Astrocyte (in vitro differentiated cells and primary cell): Measurements from ENCODE around the gene HNF4A. TPM values are rescaled to one million over a fixed set of nuclear protein-coding genes. Genes with fewer than 3 reads are reported as not detected.

Experiments used
- DNase-seq: peaks from one replicate; pipeline ENCODE4 v3.0.0-alpha.2; 2010; ENCODE audit warnings: low read depth
- FAIRE-seq: peaks from 2 replicates; lab custom pipeline; 2011; peaks lifted over from hg19 to GRCh38; lab: Jason Lieb, UNC
- H2AFZ ChIP-seq: 2 replicates; pipeline ENCODE4 v1.6.0; 2012; ENCODE audit warnings: low read depth, low read length, inconsistent platforms
- H3K27ac ChIP-seq: 2 replicates; pipeline ENCODE4 v1.5.1; 2011; ENCODE audit warnings: low read depth, low read length, inconsistent platforms
- H3K27me3 ChIP-seq: 2 replicates; pipeline ENCODE4 v1.6.0; 2011; ENCODE audit warnings: low read length, inconsistent platforms; ENCODE audit not compliant: insufficient read depth
- H3K36me3 ChIP-seq: 2 replicates; pipeline ENCODE4 v1.5.1; 2011; ENCODE audit warnings: low read length, inconsistent platforms; ENCODE audit not compliant: insufficient read depth
- H3K4me1 ChIP-seq: 2 replicates; pipeline ENCODE4 v1.5.1; 2011; ENCODE audit warnings: low read length, inconsistent platforms; ENCODE audit not compliant: insufficient read depth
- H3K4me2 ChIP-seq: 2 replicates; pipeline ENCODE4 v1.6.0; 2012; ENCODE audit warnings: low read length, inconsistent platforms
- H3K4me3 ChIP-seq: 2 replicates; pipeline ENCODE4 v1.5.1; 2011; ENCODE audit warnings: low read depth, mild to moderate bottlenecking, low read length, inconsistent platforms; ENCODE audit not compliant: insufficient read depth
- H3K79me2 ChIP-seq: 2 replicates; pipeline ENCODE4 v1.6.0; 2012; ENCODE audit warnings: mild to moderate bottlenecking, low read length, inconsistent platforms; ENCODE audit not compliant: insufficient read depth
- H3K9ac ChIP-seq: 2 replicates; pipeline ENCODE4 v1.6.0; 2012; ENCODE audit warnings: mild to moderate bottlenecking, low read length, inconsistent platforms
- H3K9me3 ChIP-seq: 2 replicates; pipeline ENCODE4 v1.5.1; 2012; ENCODE audit warnings: low read depth, mild to moderate bottlenecking, low read length, inconsistent platforms; ENCODE audit not compliant: insufficient read depth
- H4K20me1 ChIP-seq: 2 replicates; pipeline ENCODE4 v1.6.0; 2012; ENCODE audit warnings: low read length, inconsistent platforms; ENCODE audit not compliant: insufficient read depth
- H3K27ac Mint-ChIP-seq: one replicate; pipeline ENCODE4 v1.8.0; 2021; ENCODE audit warnings: mild to moderate bottlenecking, mixed read lengths; ENCODE audit not compliant: unreplicated experiment
- H3K27me3 Mint-ChIP-seq: one replicate; pipeline ENCODE4 v1.8.0; 2021; ENCODE audit warnings: low read depth, mixed read lengths; ENCODE audit not compliant: unreplicated experiment
- H3K36me3 Mint-ChIP-seq: one replicate; pipeline ENCODE4 v1.8.0; 2021; ENCODE audit warnings: low read depth, mixed read lengths; ENCODE audit not compliant: unreplicated experiment
- H3K4me1 Mint-ChIP-seq: one replicate; pipeline ENCODE4 v1.8.0; 2021; ENCODE audit warnings: low read depth, mixed read lengths; ENCODE audit not compliant: unreplicated experiment
- H3K4me3 Mint-ChIP-seq: one replicate; pipeline ENCODE4 v1.8.0; 2021; ENCODE audit warnings: mild to moderate bottlenecking, moderate library complexity, mixed read lengths; ENCODE audit not compliant: unreplicated experiment
- H3K9me3 Mint-ChIP-seq: one replicate; pipeline ENCODE4 v1.8.0; 2021; ENCODE audit warnings: mild to moderate bottlenecking, mixed read lengths; ENCODE audit not compliant: unreplicated experiment
- EZH2 ChIP-seq: IDR thresholded peaks from 2 replicates; pipeline ENCODE4 v1.6.1; 2012; ENCODE audit warnings: mild to moderate bottlenecking, low read length, inconsistent platforms; ENCODE audit not compliant: insufficient read depth
- total RNA-seq: library from RNA; stranded (reverse); gene quantifications from 2 replicates; pipeline ENCODE4 v1.2.1, GENCODE V29; 2021
- TF ChIP-seq, protein P1 (sequence below): IDR thresholded peaks from 2 replicates; pipeline ENCODE4 v1.5.1; 2011; ENCODE audit warnings: low read depth, mild to moderate bottlenecking, inconsistent platforms, low read length, moderate library complexity; ENCODE audit not compliant: insufficient read depth

Gene HNF4A
- total RNA-seq, 1 donor from 2014 or later: not detected

DNA sequence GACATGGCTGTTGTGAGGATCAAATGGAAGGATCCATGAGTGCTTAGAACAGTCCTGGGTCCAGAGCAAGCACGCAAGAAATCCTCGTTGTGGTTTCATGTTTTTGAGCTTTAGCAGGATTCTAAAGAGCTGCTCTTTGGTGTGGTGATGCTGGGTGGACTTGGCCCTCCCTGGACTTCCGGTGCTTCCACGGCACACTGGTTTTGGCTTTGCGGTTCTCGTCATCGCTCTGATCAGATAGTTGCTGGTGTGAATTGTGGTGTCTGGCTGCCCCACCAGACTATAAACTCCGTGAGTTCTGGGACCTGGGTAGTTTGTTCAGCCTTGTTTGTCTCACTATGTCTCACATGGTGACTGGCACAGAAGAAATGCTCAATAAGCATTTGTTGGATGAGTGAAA lies 3.3 kb downstream of the HNF4A start:
- Histone ChIP-seq H3K27me3 (peaks cover 4% of the 10 kb centered on the region), H3K4me1 (no peaks in the 10 kb centered on the region), H3K9me3 (no peaks in the 10 kb centered on the region), H3K9ac (no peak overlapping the region), H3K27ac (no peak overlapping the region), H3K79me2 (no peaks in the 10 kb centered on the region), H4K20me1 (no peaks in the 10 kb centered on the region), H3K4me2 (no peak overlapping the region), H2AFZ (no peak overlapping the region), H3K36me3 (no peaks in the 10 kb centered on the region), H3K4me3 (no peak overlapping the region)
- no peak for TF ChIP-seq EZH2
- TF ChIP-seq, protein P1, sequence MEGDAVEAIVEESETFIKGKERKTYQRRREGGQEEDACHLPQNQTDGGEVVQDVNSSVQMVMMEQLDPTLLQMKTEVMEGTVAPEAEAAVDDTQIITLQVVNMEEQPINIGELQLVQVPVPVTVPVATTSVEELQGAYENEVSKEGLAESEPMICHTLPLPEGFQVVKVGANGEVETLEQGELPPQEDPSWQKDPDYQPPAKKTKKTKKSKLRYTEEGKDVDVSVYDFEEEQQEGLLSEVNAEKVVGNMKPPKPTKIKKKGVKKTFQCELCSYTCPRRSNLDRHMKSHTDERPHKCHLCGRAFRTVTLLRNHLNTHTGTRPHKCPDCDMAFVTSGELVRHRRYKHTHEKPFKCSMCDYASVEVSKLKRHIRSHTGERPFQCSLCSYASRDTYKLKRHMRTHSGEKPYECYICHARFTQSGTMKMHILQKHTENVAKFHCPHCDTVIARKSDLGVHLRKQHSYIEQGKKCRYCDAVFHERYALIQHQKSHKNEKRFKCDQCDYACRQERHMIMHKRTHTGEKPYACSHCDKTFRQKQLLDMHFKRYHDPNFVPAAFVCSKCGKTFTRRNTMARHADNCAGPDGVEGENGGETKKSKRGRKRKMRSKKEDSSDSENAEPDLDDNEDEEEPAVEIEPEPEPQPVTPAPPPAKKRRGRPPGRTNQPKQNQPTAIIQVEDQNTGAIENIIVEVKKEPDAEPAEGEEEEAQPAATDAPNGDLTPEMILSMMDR: no peak
- Mint-ChIP-seq H3K9me3 (no peaks in the 10 kb centered on the region), H3K36me3 (no peaks in the 10 kb centered on the region), H3K4me1 (no peaks in the 10 kb centered on the region), H3K27me3 (peaks cover 33% of the 10 kb centered on the region), H3K4me3 (no peak overlapping the region), H3K27ac (no peak overlapping the region)
- DNase-seq (no peak), FAIRE-seq (no peak)

- no peak for FAIRE-seq
- no peaks in the 10 kb centered on the region for H4K20me1 ChIP-seq
Measured at GRCh38 chr20:44360221-44360620, 4.7 kb downstream of the HNF4A start.

GRCh38 chr20:44361021-44361420 lies 5.5 kb downstream of the HNF4A start:
- Mint-ChIP-seq H3K4me1 (no peaks in the 10 kb centered on the region), H3K9me3 (no peaks in the 10 kb centered on the region), H3K27ac (no peak overlapping the region), H3K27me3 (peaks cover 31% of the 10 kb centered on the region), H3K36me3 (no peaks in the 10 kb centered on the region), H3K4me3 (no peak overlapping the region)
- TF ChIP-seq EZH2: no peak
- H3K36me3 ChIP-seq: no peaks in the 10 kb centered on the region
- H3K27ac ChIP-seq: no peak overlapping the region
- no peak overlapping the region for H3K4me2 ChIP-seq
- peaks cover 4% of the 10 kb centered on the region for H3K27me3 ChIP-seq
- DNase-seq (peak; percentile 31), FAIRE-seq (no peak)
- no peaks in the 10 kb centered on the region for H3K9me3 ChIP-seq
- H3K9ac ChIP-seq: no peak overlapping the region
- H3K4me3 ChIP-seq: no peak overlapping the region
- H4K20me1 ChIP-seq: no peaks in the 10 kb centered on the region
- no peaks in the 10 kb centered on the region for H3K79me2 ChIP-seq
- no peaks in the 10 kb centered on the region for H3K4me1 ChIP-seq
- no peak overlapping the region for H2AFZ ChIP-seq

More at GRCh38 chr20:44360221-44360620, 4.7 kb downstream of the HNF4A start:
- H2AFZ ChIP-seq: no peak overlapping the region
- H3K9ac ChIP-seq: no peak overlapping the region
- no peak overlapping the region for H3K4me2 ChIP-seq
- no peak overlapping the region for H3K27ac ChIP-seq
- no peaks in the 10 kb centered on the region for H3K79me2 ChIP-seq
- TF ChIP-seq EZH2: no peak
- TF ChIP-seq, protein P1: no peak
- Mint-ChIP-seq H3K4me1 (no peaks in the 10 kb centered on the region), H3K9me3 (no peaks in the 10 kb centered on the region), H3K27me3 (peaks cover 32% of the 10 kb centered on the region), H3K36me3 (no peaks in the 10 kb centered on the region), H3K4me3 (no peak overlapping the region), H3K27ac (no peak overlapping the region)
- no peaks in the 10 kb centered on the region for H3K9me3 ChIP-seq
- peaks cover 4% of the 10 kb centered on the region for H3K27me3 ChIP-seq
- H3K4me1 ChIP-seq: no peaks in the 10 kb centered on the region
- DNase-seq: no peak
- H3K4me3 ChIP-seq: no peak overlapping the region
- no peaks in the 10 kb centered on the region for H3K36me3 ChIP-seq
